T47D (cell line): ENCODE data around the gene CAP2.

ENCODE experiments used
- DNase-seq, 2 experiments: peaks; one replicate each; pipeline versions ENCODE4 v3.0.0 to v3.0.0-alpha.2; 2011 to 2012; ENCODE audit warnings: low read depth in 1 of 2, low spot score in 1 of 2
- JUND ChIP-seq: IDR thresholded peaks from 2 replicates; pipeline ENCODE4 v1.6.1; 2012; ENCODE audit warnings: low read depth
- in situ Hi-C: cut with HindIII; loops from 2 replicates; pipeline ENCODE4 v1.10.0; 2016; ENCODE audit warnings: low sequenced_read_pairs, low pct_unique_long_range_greater_than_20kb

CAP2 gene

GRCh38 chr6:17475606-17476244 is 82.3 kb downstream of the CAP2 start:
- DNase-seq: no peak
- in situ Hi-C loops: no loop called here
- TF ChIP-seq JUND: no peak

DNA sequence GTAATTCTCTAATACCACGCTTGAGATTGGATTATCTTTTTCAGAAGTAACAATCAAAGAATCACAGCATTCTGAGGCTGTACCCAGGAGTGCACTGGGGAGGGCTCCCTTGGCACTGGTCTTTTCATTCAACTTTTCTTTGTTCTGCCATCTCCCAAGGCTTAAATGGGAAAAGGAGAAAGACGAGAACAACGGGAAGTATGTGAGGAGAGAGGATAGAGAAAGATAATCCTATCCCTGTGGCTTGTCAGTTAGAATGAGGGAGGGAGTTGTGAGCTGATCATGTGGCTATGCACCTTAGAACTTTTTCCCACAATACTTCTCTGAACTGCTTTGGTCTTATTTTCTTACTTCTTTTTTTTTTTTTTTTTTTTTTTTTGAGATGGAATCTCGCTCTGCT is 83.1 kb downstream of the CAP2 start:
- in situ Hi-C loops: no loop called here
- no peak for TF ChIP-seq JUND
- no peak for DNase-seq

GRCh38 chr6:17477356-17477755 is 84.0 kb downstream of the CAP2 start:
- in situ Hi-C loops: no loop called here
- DNase-seq: no peak
- TF ChIP-seq JUND: no peak

- peak in 1 of 2 experiments; percentile 30 for DNase-seq
- in situ Hi-C loops: no loop called here
- no peak for TF ChIP-seq JUND
These were observed 85.0 kb downstream of the CAP2 start for GRCh38 chr6:17478223-17478907.

- in situ Hi-C loops: no loop called here
- DNase-seq: no peak
These were observed 85.6 kb downstream of the CAP2 start for GRCh38 chr6:17478946-17479345.

GRCh38 chr6:17480476-17480875 is 87.1 kb downstream of the CAP2 start:
- no peak for TF ChIP-seq JUND
- in situ Hi-C loops: no loop called here
- no peak for DNase-seq

More at GRCh38 chr6:17478946-17479345, 85.6 kb downstream of the CAP2 start:
- no peak for TF ChIP-seq JUND

DNA sequence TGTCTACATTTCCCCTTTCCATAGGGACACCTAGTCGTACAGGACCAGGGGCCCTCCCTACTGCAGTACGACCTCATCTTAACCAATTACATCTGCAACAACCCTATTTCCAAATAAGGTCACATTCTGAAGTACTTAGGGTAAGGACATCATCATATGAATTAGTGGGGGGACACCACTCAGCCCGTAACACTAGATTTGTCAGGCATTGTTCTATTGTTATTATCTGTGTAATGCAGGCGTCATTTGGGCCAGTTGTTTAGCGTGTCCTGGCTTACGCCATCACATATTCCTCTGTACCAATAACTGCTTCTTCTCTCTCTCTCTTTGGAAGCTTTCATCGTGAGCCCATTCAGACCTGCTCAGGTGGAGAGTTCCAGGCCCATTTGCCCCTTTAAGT is 89.3 kb downstream of the CAP2 start:
- in situ Hi-C loops: no loop called here
- TF ChIP-seq JUND: no peak
- DNase-seq: no peak

DNA sequence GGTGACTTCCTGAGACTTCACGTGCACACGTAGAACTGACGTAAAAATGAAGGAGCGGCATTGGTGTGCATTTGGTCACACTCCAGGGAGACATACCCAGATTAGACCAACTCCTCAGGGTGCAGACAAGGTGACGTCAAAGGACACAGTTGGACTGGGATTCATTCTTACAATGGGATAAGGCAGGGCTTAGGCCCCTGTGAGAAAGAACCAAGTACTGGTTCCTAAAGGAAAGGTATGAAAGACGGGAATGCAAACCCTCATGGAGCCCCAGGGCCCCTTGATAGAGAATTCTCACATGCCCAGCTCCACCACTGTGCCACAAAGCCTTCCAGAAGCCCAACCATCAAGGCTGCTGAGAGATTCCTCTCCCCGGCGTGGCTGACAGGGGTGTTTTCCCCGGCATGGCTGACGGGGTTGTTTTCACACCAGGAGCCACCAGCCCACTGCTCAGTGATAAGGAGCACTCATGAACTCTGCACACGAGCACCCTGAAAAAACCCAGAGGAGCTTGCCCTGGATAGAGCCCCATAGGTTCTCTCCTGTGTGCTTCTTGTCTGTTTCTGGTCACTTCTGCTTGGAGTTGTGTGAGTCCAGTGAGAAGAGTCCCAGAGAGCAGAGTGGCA is 90.1 kb downstream of the CAP2 start:
- TF ChIP-seq JUND: no peak
- DNase-seq: no peak
- in situ Hi-C loops: no loop called here

- TF ChIP-seq JUND: no peak
- in situ Hi-C loops: no loop called here
- DNase-seq: no peak
These were observed 90.9 kb downstream of the CAP2 start for GRCh38 chr6:17484201-17484849.

DNA sequence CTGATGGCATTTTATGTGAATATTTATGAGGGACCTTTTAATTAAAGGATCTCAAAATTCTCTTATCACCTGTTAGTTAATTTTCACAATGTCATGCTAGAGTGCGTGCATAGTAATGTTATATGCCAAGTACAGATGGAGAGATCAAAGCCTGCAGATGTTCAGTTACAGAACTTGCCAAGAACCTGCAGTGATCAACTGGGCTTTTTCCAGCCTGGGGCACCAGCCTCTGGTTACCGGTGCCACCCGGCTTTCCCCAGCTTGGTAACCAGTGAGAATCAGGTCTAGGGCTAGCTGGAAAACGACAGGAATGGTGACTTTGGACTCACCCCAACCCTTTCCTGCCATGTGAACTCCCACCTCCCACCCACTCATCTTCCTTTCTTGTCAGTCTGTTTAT is 91.8 kb downstream of the CAP2 start:
- no peak for DNase-seq
- in situ Hi-C loops: no loop called here
- no peak for TF ChIP-seq JUND

DNA sequence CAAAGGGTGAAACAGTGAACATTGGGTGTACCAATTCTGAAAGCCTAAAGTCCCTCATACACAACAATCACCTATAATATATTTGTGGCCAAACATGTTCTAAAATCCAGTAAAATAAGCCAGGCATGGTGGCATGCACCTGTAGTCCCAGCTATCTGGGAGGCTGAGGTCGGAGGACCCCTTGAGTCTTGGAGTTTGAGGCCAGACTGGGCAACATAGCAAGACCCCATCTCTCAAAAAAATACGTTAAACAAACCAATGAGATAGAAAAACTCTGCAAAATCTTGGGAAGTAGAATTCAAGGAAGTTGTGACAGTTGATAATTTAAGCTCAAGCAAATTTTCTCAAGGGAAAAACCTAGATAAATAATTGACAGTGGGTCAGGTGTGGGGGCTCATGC is 92.6 kb downstream of the CAP2 start:
- no peak for TF ChIP-seq JUND
- no peak for DNase-seq
- in situ Hi-C loops: no loop called here

DNA sequence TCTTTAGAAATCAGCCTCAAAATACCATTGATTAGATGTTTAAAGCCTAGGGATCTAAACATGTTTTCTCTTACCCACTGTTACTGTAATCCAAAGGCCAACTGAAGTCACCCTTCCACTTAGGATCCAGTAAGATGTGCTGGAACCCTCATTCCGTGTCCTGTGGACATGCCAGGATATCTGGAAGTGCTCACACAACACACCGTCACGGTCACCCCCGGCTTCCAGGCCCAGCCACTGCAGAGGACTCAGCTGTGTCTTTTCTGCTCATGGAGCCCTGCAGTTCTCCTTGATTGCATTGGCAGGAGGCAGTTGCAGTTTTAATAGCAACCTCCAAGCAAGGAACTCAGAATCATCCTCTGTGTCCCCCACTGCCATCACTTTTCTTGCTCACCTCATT is 93.3 kb downstream of the CAP2 start:
- in situ Hi-C loops: no loop called here
- no peak for DNase-seq
- no peak for TF ChIP-seq JUND

GRCh38 chr6:17490724-17491123 is 97.3 kb downstream of the CAP2 start:
- in situ Hi-C loops: no loop called here
- no peak for TF ChIP-seq JUND
- DNase-seq: peak in 1 of 2 experiments; percentile 27
